Hepatocyte (in vitro differentiated cells): ENCODE results near the gene DCPS. TPM values are rescaled to one million over a fixed set of nuclear protein-coding genes. Genes with fewer than 3 reads are reported as not detected.

Experiments
- DNase-seq: peaks from one replicate; pipeline ENCODE4 v3.0.0-alpha.2; 2016; ENCODE audit warnings: low spot score
- H2AFZ ChIP-seq: fragments of 200-600 bp; sonication (generic); 2 replicates; pipeline ENCODE4 v1.6.0; 2016; ENCODE audit warnings: antibody characterized with exemption, mild to moderate bottlenecking
- H3K27ac ChIP-seq: fragments of 200-600 bp; sonication (generic); 2 replicates; pipeline ENCODE4 v1.5.1; 2016; ENCODE audit warnings: mild to moderate bottlenecking
- H3K27me3 ChIP-seq: fragments of 200-600 bp; sonication (generic); 2 replicates; pipeline ENCODE4 v1.6.1; 2016
- H3K36me3 ChIP-seq: fragments of 200-600 bp; sonication (generic); replicated peaks from 2 replicates; pipeline ENCODE4 v1.5.1; 2016; ENCODE audit warnings: low read depth; ENCODE audit not compliant: insufficient read depth
- H3K4me1 ChIP-seq: fragments of 200-600 bp; sonication (generic); 2 replicates; pipeline ENCODE4 v1.5.1; 2016; ENCODE audit warnings: mild to moderate bottlenecking, moderate library complexity; ENCODE audit not compliant: insufficient read depth
- H3K4me2 ChIP-seq: fragments of 200-600 bp; sonication (generic); 2 replicates; pipeline ENCODE4 v1.6.0; 2016
- H3K4me3 ChIP-seq: fragments of 200-600 bp; sonication (generic); 2 replicates; pipeline ENCODE4 v1.5.1; 2016; ENCODE audit warnings: mild to moderate bottlenecking
- H3K79me2 ChIP-seq: fragments of 200-600 bp; sonication (generic); 2 replicates; pipeline ENCODE4 v1.6.0; 2017; ENCODE audit warnings: mild to moderate bottlenecking
- H3K9me2 ChIP-seq: fragments of 200-600 bp; sonication (generic); replicated peaks from 2 replicates; pipeline ENCODE4 v1.6.0; 2017; ENCODE audit warnings: mild to moderate bottlenecking; ENCODE audit not compliant: insufficient read depth
- H3K9me3 ChIP-seq: fragments of 200-600 bp; sonication (generic); 2 replicates; pipeline ENCODE4 v1.5.1; 2016; ENCODE audit warnings: low read depth, mild to moderate bottlenecking
- H4K20me1 ChIP-seq: fragments of 200-600 bp; sonication (generic); 2 replicates; pipeline ENCODE4 v1.6.0; 2016; ENCODE audit warnings: mild to moderate bottlenecking; ENCODE audit not compliant: insufficient read depth, poor library complexity, severe bottlenecking
- CTCF ChIP-seq: fragments of 200-600 bp; sonication (generic); IDR thresholded peaks from 2 replicates; pipeline ENCODE4 v1.5.1; 2016; ENCODE audit warnings: antibody characterized with exemption, mild to moderate bottlenecking; ENCODE audit not compliant: poor library complexity
- EZH2 ChIP-seq: fragments of 200-600 bp; sonication (generic); IDR thresholded peaks from 2 replicates; pipeline ENCODE4 v1.6.1; 2016; ENCODE audit warnings: antibody characterized with exemption, mild to moderate bottlenecking, borderline replicate concordance
- EZH2phosphoT487 ChIP-seq: fragments of 200-600 bp; sonication (generic); IDR thresholded peaks from one replicate; pipeline ENCODE4 v1.6.1; 2018; ENCODE audit warnings: antibody characterized with exemption, mild to moderate bottlenecking, low read depth, moderate library complexity; ENCODE audit not compliant: unreplicated experiment, severe bottlenecking
- WGBS: methylation state at CpG from one replicate; pipeline ENCODE4 v1.1.6; 2016; ENCODE audit warnings: low lambda C conversion rate; ENCODE audit errors: missing lambda C conversion rate; 5-methylcytosine and 5-hydroxymethylcytosine counted together
- polyA plus RNA-seq: library from polyadenylated mRNA; unstranded; fragments of >200 nt; fragmentation: Nextera tagmentation; extraction: Ambion mirVana; gene quantifications from 2 replicates; pipeline ENCODE4 v1.2.1, GENCODE V29; 2016
- total RNA-seq: library from RNA; depleted of rRNA; stranded (reverse); fragments of >200 nt; gene quantifications from 2 replicates; pipeline ENCODE4 v1.2.3, GENCODE V29; 2014

DCPS gene
- total and polyA plus RNA-seq, 2 experiments from 2014 or later, result 6.5 to 16.8 TPM

DNA sequence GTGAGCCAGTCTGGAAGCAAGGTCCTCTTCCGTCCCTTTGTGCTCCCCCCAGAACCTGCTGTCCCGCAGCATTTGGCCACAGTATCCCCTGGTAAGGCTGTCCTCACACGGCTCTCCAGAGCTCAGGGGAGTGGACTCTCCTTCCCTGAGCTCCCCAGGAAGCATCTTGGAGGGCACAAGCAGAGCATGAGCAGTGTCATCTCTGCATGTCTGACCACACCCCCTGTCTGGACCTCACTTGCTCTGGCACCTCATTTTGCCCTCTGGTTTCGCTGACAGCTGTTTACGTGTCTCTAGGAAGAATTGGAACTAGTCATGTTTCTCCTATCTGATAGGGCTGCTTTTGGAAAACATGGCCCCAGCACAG is 15.5 kb downstream of the DCPS start:
- H3K4me1 ChIP-seq, result peaks cover 24% of the 10 kb centered on the region
- H2AFZ ChIP-seq, result no peak overlapping the region
- no peaks in the 10 kb centered on the region for H4K20me1 ChIP-seq
- H3K4me2 ChIP-seq, result peak overlapping the region; percentile 7
- peak overlapping the region; percentile 93 for H3K27ac ChIP-seq
- TF ChIP-seq CTCF, result no peak
- no peak for TF ChIP-seq EZH2
- no peak for TF ChIP-seq EZH2phosphoT487
- H3K9me2 ChIP-seq, result no peaks in the 10 kb centered on the region
- H3K36me3 ChIP-seq, result no peaks in the 10 kb centered on the region
- H3K4me3 ChIP-seq, result no peak overlapping the region
- no peak for DNase-seq
- no peaks in the 10 kb centered on the region for H3K27me3 ChIP-seq
- 94% methylated on average over 5 of the region's 5 CpGs for WGBS
- H3K79me2 ChIP-seq, result peaks cover 3% of the 10 kb centered on the region
- no peaks in the 10 kb centered on the region for H3K9me3 ChIP-seq

GRCh38 chr11:126322996-126323395 is 19.1 kb downstream of the DCPS start:
- Histone ChIP-seq H3K9me3 (no peaks in the 10 kb centered on the region), H4K20me1 (no peaks in the 10 kb centered on the region), H2AFZ (no peak overlapping the region), H3K27me3 (no peaks in the 10 kb centered on the region), H3K36me3 (no peaks in the 10 kb centered on the region), H3K79me2 (no peaks in the 10 kb centered on the region), H3K27ac (no peak overlapping the region), H3K4me1 (peaks cover 14% of the 10 kb centered on the region), H3K9me2 (no peaks in the 10 kb centered on the region), H3K4me3 (no peak overlapping the region), H3K4me2 (no peak overlapping the region)
- TF ChIP-seq EZH2phosphoT487, result no peak
- TF ChIP-seq CTCF, result no peak
- no peak for TF ChIP-seq EZH2
- WGBS, result 100% methylated on average over 3 of the region's 3 CpGs
- no peak for DNase-seq

GRCh38 chr11:126327281-126328000 is 23.6 kb downstream of the DCPS start:
- Histone ChIP-seq H3K4me3 (no peak overlapping the region), H3K79me2 (no peaks in the 10 kb centered on the region), H3K36me3 (no peaks in the 10 kb centered on the region), H4K20me1 (no peaks in the 10 kb centered on the region), H2AFZ (no peak overlapping the region), H3K4me2 (no peak overlapping the region), H3K9me2 (no peaks in the 10 kb centered on the region), H3K27ac (no peak overlapping the region), H3K4me1 (peaks cover 1% of the 10 kb centered on the region), H3K27me3 (no peaks in the 10 kb centered on the region), H3K9me3 (no peaks in the 10 kb centered on the region)
- no peak for DNase-seq
- 85% methylated on average over 17 of the region's 17 CpGs for WGBS
- TF ChIP-seq CTCF, result no peak
- TF ChIP-seq EZH2phosphoT487, result no peak
- TF ChIP-seq EZH2, result no peak

GRCh38 chr11:126328001-126328390 is 24.1 kb downstream of the DCPS start:
- H3K4me2 ChIP-seq, result no peak overlapping the region
- H3K36me3 ChIP-seq, result no peaks in the 10 kb centered on the region
- no peak overlapping the region for H2AFZ ChIP-seq
- no peaks in the 10 kb centered on the region for H3K9me2 ChIP-seq
- H3K27me3 ChIP-seq, result no peaks in the 10 kb centered on the region
- H4K20me1 ChIP-seq, result no peaks in the 10 kb centered on the region
- no peak overlapping the region for H3K4me3 ChIP-seq
- no peak for DNase-seq
- H3K79me2 ChIP-seq, result no peaks in the 10 kb centered on the region
- H3K27ac ChIP-seq, result no peak overlapping the region
- no peak for TF ChIP-seq EZH2phosphoT487
- no peak for TF ChIP-seq EZH2
- no peak for TF ChIP-seq CTCF
- H3K4me1 ChIP-seq, result peaks cover 4% of the 10 kb centered on the region
- WGBS, result 91% methylated on average over 20 of the region's 20 CpGs
- no peaks in the 10 kb centered on the region for H3K9me3 ChIP-seq
